DND-41 (cell line): ENCODE results near the gene LY6G6C.

Experiments
- ATAC-seq: fragments of 200-7000 bp; cut with Tn5 transposase; 3 replicates; pipeline ENCODE4 v1.9.1; 2021; ENCODE audit warnings: low read depth; ENCODE audit not compliant: insufficient read depth
- DNase-seq: peaks from one replicate; pipeline ENCODE4 v3.0.0-alpha.2; 2020
- H2AFZ ChIP-seq: 2 replicates; pipeline ENCODE4 v1.6.0; 2012; ENCODE audit warnings: low read depth, low read length
- H3K27ac ChIP-seq: 2 replicates; pipeline ENCODE4 v1.5.1; 2012; ENCODE audit warnings: low read length, inconsistent platforms
- H3K27me3 ChIP-seq: fragments of 200-600 bp; sonication (generic); 2 replicates; pipeline ENCODE4 v1.6.0; 2012; ENCODE audit warnings: low read length, mild to moderate bottlenecking, inconsistent platforms; ENCODE audit not compliant: insufficient read depth, poor library complexity
- H3K36me3 ChIP-seq: 2 replicates; pipeline ENCODE4 v1.5.1; 2012; ENCODE audit warnings: low read length, inconsistent platforms; ENCODE audit not compliant: insufficient read depth
- H3K4me1 ChIP-seq: 2 replicates; pipeline ENCODE4 v1.5.1; 2012; ENCODE audit warnings: mild to moderate bottlenecking, low read length; ENCODE audit not compliant: insufficient read depth
- H3K4me2 ChIP-seq: 2 replicates; pipeline ENCODE4 v1.6.0; 2012; ENCODE audit warnings: mild to moderate bottlenecking, moderate library complexity, low read length, inconsistent platforms; ENCODE audit not compliant: insufficient read depth
- H3K4me3 ChIP-seq, 2 experiments: fragments of 200-600 bp in 1 of 2; shearing (Covaris generic) in 1 of 2; 2 replicates each; pipeline ENCODE4 v1.5.1; 2012 to 2016; ENCODE audit warnings: inconsistent platforms in 2 of 2, low read length in 2 of 2, mild to moderate bottlenecking in 2 of 2, low read depth in 1 of 2, moderate library complexity in 1 of 2
- H3K79me2 ChIP-seq: 2 replicates; pipeline ENCODE4 v1.6.0; 2012; ENCODE audit warnings: low read length, inconsistent platforms; ENCODE audit not compliant: insufficient read depth
- H3K9ac ChIP-seq: 2 replicates; pipeline ENCODE4 v1.6.0; 2012; ENCODE audit warnings: low read depth, mild to moderate bottlenecking, inconsistent platforms, low read length, moderate library complexity
- H3K9me3 ChIP-seq: 2 replicates; pipeline ENCODE4 v1.5.1; 2012; ENCODE audit warnings: low read length, moderate library complexity, mild to moderate bottlenecking, inconsistent platforms; ENCODE audit not compliant: insufficient read depth, severe bottlenecking
- H4K20me1 ChIP-seq: 2 replicates; pipeline ENCODE4 v1.6.0; 2012; ENCODE audit warnings: low read length; ENCODE audit not compliant: insufficient read depth
- EZH2 ChIP-seq: IDR thresholded peaks from 3 replicates; pipeline ENCODE4 v1.6.1; 2012; ENCODE audit warnings: borderline replicate concordance, low read depth, mild to moderate bottlenecking, moderate library complexity, low read length, inconsistent platforms; ENCODE audit not compliant: severe bottlenecking
- TF ChIP-seq, protein P1 (sequence below): IDR thresholded peaks from 2 replicates; pipeline ENCODE4 v1.5.1; 2012; ENCODE audit warnings: borderline replicate concordance, low read length, moderate library complexity, mild to moderate bottlenecking; ENCODE audit not compliant: poor library complexity, severe bottlenecking; ENCODE audit errors: extremely low read depth

LY6G6C gene

GRCh38 chr6:31686483-31686882, 35.1 kb downstream of the LY6G6C start:
- H3K27me3 ChIP-seq: no peaks in the 10 kb centered on the region
- peaks cover 59% of the 10 kb centered on the region for H3K36me3 ChIP-seq
- no peak for TF ChIP-seq EZH2
- TF ChIP-seq, protein P1, sequence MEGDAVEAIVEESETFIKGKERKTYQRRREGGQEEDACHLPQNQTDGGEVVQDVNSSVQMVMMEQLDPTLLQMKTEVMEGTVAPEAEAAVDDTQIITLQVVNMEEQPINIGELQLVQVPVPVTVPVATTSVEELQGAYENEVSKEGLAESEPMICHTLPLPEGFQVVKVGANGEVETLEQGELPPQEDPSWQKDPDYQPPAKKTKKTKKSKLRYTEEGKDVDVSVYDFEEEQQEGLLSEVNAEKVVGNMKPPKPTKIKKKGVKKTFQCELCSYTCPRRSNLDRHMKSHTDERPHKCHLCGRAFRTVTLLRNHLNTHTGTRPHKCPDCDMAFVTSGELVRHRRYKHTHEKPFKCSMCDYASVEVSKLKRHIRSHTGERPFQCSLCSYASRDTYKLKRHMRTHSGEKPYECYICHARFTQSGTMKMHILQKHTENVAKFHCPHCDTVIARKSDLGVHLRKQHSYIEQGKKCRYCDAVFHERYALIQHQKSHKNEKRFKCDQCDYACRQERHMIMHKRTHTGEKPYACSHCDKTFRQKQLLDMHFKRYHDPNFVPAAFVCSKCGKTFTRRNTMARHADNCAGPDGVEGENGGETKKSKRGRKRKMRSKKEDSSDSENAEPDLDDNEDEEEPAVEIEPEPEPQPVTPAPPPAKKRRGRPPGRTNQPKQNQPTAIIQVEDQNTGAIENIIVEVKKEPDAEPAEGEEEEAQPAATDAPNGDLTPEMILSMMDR: no peak
- no peak overlapping the region for H3K4me3 ChIP-seq
- no peak overlapping the region for H3K27ac ChIP-seq
- no peaks in the 10 kb centered on the region for H3K4me1 ChIP-seq
- H4K20me1 ChIP-seq: no peaks in the 10 kb centered on the region
- H3K9me3 ChIP-seq: no peaks in the 10 kb centered on the region
- no peak overlapping the region for H2AFZ ChIP-seq
- DNase-seq: no peak
- H3K4me2 ChIP-seq: no peak overlapping the region
- H3K79me2 ChIP-seq: no peaks in the 10 kb centered on the region
- H3K9ac ChIP-seq: no peak overlapping the region
- ATAC-seq: no peak

GRCh38 chr6:31683591-31683990, 38.0 kb downstream of the LY6G6C start:
- Histone ChIP-seq H3K9me3 (no peaks in the 10 kb centered on the region), H3K79me2 (no peaks in the 10 kb centered on the region), H3K9ac (no peak overlapping the region), H3K4me2 (no peak overlapping the region), H3K27me3 (no peaks in the 10 kb centered on the region), H3K4me1 (no peaks in the 10 kb centered on the region), H3K27ac (no peak overlapping the region), H4K20me1 (no peaks in the 10 kb centered on the region), H3K36me3 (peaks cover 30% of the 10 kb centered on the region), H3K4me3 (no peak overlapping the region), H2AFZ (no peak overlapping the region)
- DNase-seq (no peak), ATAC-seq (no peak)
- TF ChIP-seq, protein P1: no peak
- TF ChIP-seq EZH2: no peak

- ATAC-seq (no peak), DNase-seq (no peak)
- no peak overlapping the region for H2AFZ ChIP-seq
These were observed 40.3 kb downstream of the LY6G6C start for GRCh38 chr6:31681135-31681671.

More at GRCh38 chr6:31681135-31681671, 40.3 kb downstream of the LY6G6C start:
- Histone ChIP-seq H3K4me1 (no peaks in the 10 kb centered on the region), H3K27ac (no peak overlapping the region), H3K4me2 (no peak overlapping the region), H3K9me3 (no peaks in the 10 kb centered on the region), H3K9ac (no peak overlapping the region), H3K4me3 (no peak overlapping the region), H3K27me3 (no peaks in the 10 kb centered on the region), H3K36me3 (peaks cover 7% of the 10 kb centered on the region; the same call in 1 of the 2 replicates), H4K20me1 (no peaks in the 10 kb centered on the region), H3K79me2 (no peaks in the 10 kb centered on the region)
- TF ChIP-seq, protein P1: no peak
- TF ChIP-seq EZH2: no peak
